GM19395 (cell line): ENCODE data around the gene ACOT4.
A peak's percentile ranks its signal among the peaks of the same experiment; 100 is the strongest.
"Not testable (repeated sequence)": the region's sequence is repeated elsewhere in the genome, so short reads cannot be mapped to it uniquely, and the experiment has no call there.

Experiments used
- ATAC-seq: cut with Tn5 transposase; IDR thresholded peaks from one replicate; pipeline ENCODE4 v1.9.1; 2021; ENCODE audit warnings: mild to moderate bottlenecking, moderate library complexity; ENCODE audit not compliant: unreplicated experiment

ACOT4 gene, protein sequence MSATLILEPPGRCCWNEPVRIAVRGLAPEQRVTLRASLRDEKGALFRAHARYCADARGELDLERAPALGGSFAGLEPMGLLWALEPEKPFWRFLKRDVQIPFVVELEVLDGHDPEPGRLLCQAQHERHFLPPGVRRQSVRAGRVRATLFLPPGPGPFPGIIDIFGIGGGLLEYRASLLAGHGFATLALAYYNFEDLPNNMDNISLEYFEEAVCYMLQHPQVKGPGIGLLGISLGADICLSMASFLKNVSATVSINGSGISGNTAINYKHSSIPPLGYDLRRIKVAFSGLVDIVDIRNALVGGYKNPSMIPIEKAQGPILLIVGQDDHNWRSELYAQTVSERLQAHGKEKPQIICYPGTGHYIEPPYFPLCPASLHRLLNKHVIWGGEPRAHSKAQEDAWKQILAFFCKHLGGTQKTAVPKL

DNA sequence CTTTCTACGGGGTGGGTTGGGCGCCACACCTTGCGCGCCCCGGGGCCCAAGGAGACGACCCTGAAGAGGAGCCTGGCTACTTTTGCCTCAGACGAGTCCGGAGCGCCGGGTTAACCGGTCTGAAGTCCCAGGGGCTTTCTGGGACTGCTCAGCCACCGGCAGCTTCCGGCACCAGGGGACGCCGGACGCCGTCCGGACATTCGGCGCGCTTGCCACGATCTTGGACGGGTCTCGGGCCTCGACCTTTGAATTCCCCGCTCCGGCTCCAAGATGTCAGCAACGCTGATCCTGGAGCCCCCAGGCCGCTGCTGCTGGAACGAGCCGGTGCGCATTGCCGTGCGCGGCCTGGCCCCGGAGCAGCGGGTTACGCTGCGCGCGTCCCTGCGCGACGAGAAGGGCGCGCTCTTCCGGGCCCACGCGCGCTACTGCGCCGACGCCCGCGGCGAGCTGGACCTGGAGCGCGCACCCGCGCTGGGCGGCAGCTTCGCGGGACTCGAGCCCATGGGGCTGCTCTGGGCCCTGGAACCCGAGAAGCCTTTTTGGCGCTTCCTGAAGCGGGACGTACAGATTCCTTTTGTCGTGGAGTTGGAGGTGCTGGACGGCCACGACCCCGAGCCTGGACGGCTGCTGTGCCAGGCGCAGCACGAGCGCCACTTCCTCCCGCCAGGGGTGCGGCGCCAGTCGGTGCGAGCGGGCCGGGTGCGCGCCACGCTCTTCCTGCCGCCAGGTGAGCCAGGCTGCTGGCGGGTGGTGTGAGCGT, at the start of gene ACOT4:
Gene ACOT4 (plus strand): TSS at position 184 of the 760 bp plus-strand sequence. CDS start 87 bp downstream, at position 271.
- no peak for ATAC-seq

DNA sequence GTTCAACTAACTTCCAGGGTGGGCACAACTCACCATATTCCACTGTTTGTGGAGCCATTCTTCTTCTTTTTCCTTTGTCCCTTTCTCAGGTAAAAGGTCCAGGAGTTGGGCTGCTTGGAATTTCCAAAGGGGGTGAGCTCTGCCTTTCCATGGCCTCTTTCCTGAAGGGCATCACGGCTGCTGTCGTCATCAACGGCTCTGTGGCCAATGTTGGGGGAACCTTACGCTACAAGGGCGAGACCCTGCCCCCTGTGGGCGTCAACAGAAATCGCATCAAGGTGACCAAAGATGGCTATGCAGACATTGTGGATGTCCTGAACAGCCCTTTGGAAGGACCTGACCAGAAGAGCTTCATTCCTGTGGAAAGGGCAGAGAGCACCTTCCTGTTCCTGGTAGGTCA, 48.7 kb upstream of the ACOT4 start:
- ATAC-seq: not testable (repeated sequence)

DNA sequence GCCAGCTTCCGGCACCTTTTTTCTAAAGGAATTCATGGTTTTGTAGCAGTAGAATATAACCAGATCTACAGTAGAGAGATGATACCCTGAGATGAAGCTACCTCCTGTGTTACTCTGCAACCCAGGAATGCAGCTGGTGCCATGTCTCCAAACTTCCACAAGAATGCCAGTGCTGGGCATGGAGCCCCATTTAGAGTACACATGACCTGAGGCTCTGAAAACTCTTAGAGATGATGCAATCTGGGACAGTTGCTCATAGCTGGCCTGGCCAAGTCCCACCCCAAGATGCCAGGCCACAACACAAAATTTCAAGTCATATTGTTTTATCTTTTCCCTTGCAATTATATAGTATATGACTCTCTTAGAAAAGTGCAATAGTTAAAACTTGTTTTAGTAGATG, 46.3 kb upstream of the ACOT4 start:
- not testable (repeated sequence) for ATAC-seq

DNA sequence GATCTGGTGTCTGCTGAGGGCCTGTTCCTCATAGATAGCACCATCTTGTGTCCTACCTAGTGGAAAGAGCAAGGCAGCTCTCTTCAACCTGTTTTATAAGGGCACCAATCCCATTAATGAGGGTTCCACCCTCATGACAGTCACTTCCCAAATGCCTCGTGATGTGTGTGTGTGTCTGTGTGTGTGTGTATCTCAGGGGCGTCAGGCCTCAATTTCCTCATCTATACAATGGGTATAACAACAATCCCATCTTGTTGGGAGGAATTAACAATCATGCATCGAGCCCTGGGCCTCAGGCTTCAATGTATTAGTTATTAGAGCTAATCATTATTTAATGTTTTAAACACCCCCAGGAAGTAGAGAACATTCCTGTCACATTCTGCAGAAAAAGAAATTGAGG, 42.6 kb upstream of the ACOT4 start:
- ATAC-seq: not testable (repeated sequence)

DNA sequence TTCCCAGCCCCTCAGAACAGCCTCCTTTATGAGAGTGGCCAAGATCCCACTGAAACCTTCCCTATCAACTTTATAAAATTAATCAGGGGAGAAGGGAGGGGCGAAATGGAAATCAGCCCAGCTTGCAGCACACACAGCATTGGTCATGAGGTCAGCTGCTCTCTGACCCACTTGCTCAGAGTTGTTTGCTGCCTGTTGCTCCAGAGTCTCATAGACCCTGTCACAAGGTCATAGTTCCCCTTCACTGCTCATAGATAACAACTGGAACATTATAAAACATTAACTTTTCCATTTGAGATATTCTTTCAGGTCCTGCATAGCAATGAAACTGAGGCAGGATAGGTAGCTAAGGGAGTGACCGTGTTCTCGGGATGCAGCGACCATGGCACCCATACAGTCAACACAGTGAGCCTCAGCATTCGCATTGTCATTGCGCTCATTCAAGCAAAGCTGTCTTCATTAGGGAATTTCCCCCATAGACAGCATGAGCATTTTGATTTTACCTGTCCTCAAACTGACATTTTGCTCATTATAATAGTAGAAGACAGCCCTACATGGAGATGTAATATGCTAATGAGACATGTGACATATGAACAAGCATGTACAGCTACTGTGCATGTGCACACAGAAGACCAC, 41.7 kb upstream of the ACOT4 start:
- not testable (repeated sequence) for ATAC-seq

DNA sequence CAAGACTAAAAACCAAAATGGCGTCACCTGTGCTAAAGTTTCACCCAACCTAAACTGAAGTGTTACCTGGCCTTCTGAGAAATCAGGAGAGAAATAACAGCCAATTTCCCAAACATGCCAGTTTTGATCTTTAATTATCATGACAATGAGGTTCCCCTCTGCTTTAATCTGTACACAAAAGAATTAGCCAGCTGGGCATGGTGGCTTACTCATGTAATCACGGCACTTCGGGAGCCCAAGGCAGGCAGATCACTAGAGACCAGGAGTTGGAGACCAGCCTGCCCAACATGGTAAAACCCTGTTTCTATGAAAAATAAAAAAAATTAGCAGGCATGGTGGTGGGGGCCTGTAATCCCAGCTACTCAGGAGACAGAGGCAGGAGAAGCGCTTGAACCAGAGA, 37.8 kb upstream of the ACOT4 start:
- no peak for ATAC-seq

DNA sequence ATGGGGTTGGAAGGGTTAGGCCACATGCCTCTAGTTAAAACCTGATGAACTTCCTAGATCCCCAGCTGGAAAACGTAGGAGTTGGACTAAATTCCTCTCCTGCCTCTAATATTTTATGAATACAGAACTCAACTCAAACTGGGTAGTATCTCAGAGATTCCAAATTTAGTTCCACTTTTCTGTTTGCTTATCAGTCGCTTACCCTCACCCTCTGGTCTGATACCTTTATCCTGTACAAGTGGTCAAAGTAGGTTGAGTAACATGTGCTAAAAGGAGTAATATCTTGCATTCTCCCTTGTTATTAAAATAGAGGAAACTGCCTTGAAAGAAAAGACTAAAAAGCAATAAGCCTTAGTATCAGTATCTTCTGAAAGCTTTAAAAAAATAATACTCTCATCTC, 34.5 kb upstream of the ACOT4 start:
- ATAC-seq: not testable (repeated sequence)

DNA sequence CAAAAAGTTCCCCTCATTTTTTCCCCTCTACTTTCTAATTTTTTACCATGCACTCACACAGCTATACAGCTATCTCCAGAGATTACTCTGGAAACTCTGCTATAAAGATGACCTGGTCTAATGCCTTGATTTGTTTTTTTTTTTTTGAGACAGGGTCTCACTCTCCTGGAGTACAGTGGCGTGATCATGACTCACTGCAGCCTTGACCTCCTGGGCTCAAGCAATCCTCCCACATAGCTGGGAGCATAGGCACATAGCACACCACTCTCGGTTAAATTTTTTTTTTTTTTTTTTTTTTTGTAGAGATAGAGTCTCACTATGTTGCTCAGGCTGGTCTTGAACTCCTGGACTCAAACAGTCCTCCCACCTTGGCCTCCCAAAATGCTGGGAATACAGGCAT, 33.4 kb upstream of the ACOT4 start:
- ATAC-seq: not testable (repeated sequence)

DNA sequence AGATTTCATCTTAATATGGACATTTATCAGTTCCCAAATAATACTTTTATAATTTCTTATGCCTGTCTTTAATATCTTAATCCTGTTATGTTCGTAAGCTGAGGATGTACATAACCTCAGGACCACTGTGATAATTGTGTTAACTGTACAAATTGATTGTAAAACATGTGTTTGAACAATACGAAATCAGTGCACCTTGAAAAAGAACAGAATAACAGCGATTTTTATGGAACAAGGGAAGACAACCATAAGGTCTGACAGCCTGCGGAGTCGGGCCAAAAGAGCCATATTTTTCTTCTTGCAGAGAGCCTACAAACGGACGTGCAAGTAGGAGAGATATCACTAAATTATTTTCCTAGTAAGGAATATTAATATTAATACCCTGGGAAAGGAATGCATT, 29.4 kb upstream of the ACOT4 start:
- ATAC-seq: not testable (repeated sequence)

DNA sequence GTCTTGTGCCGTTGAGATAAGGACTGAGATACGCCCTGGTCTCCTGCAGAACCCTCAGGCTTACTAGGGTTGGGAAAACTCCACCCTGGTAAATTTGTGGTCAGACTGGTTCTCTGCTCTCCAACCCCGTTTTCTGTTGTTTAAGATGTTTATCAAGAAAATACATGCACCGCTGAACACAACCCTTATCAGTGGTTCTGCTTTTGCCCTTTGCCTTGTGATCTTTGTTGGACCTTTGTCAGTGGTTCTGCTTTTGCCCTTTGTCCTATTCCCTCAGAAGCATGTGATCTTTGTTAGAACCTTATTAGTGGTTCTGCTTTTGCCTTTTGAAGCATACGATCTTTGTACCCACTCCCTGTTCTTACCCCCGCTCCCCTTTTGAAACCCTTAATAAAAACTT, 29.0 kb upstream of the ACOT4 start:
- not testable (repeated sequence) for ATAC-seq

DNA sequence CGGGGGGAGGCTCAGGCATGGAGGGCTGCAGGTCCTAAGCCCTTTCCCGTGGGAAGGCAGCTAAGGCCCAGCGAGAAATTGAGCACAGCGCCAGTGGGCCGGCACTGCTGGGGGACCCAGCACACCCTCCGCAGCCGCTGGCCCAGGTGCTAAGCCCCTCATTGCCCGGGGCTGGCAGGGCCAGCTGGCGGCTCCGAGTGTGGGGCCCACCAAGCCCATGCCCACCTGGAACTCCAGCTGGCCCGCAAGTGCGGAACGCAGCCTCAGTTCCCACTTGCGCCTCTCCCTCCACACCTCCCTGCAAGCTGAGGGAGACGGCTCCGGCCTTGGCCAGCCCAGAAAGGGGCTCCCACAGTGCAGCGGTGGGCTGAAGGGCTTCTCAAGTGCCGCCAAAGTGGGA, 25.2 kb upstream of the ACOT4 start:
- ATAC-seq: not testable (repeated sequence)

DNA sequence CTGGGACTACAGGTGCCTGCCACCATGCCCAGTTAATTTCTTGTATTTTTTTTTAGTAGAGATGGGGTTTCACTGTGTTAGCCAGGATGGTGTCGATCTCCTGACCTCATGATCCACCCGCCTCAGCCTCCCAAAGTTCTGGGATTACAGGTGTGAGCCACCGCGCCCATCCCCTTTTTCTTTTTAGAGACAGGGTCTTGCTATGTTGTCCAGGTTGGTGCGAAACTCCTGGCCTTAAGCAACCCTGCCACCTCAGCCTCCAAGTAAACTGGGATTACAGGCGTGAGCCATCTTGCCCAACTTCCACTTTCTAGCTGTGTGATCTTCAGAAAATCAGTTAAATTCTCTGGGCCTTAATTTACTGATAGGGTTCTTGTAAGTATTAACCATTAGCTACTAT, 24.7 kb upstream of the ACOT4 start:
- not testable (repeated sequence) for ATAC-seq

DNA sequence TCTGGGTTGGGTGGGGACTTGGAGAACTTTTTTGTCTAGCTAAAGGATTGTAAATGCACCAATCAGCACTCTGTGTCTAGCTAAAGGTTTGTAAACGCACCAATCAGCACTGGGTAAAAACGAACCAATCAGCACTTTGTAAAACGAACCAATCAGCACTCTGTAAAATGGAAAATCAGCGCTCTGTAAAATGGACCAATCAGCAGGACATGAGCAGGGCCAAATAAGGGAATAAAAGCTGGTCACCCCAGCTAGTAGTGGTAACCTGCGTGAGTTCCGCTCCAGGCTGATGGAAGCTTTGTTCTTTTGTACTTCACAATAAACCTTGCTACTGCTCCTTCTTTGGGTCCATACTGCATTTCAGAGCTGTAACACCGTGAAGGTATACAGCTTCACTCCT, 24.3 kb upstream of the ACOT4 start:
- ATAC-seq: no peak

DNA sequence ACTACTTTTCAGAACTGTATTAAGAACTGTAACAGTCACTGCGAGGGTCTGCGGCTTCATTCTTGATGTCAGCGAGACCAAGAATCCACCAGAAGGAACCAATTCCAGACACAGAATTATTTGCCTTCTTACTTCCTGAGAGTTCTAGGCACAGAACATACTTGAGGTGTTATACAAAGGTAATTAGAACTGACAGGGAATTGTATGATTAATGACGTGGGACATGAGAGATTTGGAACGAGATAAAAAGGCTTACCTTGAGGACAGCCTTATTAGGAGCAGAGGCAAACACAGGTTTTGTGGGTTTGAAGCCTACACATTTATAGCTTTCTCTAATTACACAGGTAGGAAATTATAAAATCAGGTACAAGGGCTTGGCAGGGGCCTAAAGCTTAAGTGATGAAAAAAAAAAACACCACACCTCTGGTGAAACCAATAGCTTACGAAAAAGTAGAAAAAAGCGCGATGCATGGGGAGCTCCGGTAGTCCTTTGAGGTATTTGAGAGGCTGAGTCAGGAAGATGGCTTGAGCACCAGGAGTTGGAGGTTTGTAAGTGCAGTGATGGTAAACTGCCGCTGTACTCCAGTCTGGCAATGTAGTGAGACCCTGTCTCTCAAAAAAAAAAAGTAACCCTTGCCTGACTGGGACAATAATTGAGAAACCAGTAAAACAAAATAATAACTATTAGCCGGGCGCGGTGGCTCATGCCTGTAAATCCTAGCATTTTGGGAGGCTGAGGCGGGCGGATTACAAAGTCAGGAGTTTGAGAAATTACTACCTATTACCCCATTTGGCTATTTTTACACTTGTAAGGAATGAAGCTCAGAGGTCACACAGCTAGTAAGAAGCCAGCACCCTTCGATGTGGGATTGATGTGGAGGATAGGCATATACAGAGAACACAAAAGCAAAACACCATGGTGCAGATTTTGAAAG, 23.5 kb upstream of the ACOT4 start:
- ATAC-seq: no peak

DNA sequence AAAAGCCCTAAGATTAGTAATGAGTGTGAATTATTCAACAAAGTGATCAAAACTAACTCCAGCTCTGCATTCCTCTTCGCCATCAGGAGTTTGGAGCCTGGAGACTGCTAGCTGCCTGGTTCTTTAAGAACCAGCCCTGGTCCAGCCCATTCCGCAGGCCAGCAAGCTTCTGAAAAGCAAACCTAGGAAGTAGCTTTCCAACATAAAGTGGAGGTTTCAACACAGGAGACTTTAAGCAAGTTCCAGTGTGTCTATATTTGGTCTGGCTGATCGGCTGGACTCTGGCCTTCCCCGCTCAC, 22.8 kb upstream of the ACOT4 start:
- not testable (repeated sequence) for ATAC-seq

DNA sequence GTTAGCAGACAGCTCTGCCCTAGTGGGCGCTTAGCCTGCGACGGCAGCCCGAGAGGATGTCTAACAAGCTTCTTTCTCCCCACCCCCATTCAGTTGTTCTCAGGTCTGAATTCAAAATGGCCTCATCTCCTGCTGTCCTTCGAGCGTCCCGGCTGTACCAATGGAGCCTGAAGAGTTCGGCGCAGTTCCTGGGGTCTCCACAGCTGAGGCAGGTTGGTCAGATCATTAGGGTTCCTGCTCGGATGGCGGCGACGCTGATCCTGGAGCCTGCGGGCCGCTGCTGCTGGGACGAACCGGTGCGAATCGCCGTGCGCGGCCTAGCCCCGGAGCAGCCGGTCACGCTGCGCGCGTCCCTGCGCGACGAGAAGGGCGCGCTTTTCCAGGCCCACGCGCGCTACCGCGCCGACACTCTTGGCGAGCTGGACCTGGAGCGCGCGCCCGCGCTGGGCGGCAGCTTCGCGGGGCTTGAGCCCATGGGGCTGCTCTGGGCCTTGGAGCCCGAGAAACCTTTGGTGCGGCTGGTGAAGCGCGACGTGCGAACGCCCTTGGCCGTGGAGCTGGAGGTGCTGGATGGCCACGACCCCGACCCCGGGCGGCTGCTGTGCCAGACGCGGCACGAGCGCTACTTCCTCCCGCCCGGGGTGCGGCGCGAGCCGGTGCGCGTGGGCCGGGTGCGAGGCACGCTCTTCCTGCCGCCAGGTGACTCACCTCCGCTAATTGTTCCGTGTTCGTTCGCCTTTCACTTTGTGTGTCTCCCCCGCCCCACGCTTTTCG, 22.3 kb upstream of the ACOT4 start, which contains the start of gene ACOT2:
Gene ACOT2 (plus strand): TSS at position 29 of the 774 bp plus-strand sequence. CDS start 28 bp downstream, at position 57.
- ATAC-seq: peak; percentile 60

DNA sequence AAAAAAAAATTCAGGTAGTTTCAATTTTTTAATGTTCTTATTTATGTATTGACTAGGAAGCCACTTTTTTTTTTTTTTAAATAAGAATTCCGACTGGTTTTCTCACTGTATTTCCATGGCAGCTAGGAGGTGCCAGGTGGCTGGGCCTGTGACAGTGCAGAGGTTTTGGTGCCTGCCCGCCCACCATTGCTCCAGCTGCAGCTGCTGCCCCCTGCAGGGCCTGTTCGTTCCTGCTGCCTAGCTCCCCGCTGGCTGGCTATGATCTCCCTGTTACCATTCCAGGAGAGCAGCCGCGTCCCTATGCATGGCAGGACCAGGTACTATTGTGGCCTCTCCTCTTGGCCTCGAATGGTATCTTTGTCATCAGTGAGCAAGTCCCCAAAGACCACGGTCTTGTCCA, 20.8 kb upstream of the ACOT4 start:
- ATAC-seq: peak; percentile 62

DNA sequence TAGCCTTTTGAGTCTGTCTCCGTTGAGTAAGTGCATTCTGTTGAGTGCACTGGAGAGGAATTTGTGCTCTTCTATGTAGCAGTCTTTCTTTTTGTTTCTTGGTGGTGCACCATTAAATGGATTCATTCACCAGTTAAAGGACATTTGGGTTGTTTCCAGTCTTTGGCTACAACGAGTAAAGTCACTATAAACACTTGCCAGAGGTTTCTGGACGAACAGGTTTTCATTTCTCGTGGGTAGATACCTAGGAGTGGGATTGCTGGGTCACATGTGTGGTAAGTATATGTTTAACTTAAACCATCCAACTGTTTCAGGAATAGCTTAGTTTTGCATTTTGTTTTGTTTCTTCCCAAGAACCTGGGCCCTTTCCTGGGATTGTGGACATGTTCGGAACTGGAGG, 18.6 kb upstream of the ACOT4 start:
- ATAC-seq: not testable (repeated sequence)

DNA sequence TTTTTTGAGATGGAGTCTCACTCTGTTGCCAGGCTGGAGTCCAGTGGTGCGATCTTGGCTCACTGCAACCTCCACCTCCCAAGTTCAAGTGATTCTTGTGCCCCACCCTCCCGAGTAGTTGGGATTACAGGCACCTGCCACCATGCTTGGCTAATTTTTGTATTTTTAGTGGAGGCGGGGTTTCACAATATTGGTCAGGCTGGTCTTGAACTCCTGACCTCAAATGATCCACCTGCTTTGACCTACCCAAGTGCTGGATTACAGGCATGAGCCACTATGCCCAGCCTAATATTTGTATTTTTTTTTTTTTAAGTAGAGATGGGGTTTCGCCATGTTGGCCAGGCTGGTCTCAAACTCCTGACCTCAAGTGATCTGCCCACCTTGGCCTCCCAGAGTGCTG, 17.9 kb upstream of the ACOT4 start:
- not testable (repeated sequence) for ATAC-seq

DNA sequence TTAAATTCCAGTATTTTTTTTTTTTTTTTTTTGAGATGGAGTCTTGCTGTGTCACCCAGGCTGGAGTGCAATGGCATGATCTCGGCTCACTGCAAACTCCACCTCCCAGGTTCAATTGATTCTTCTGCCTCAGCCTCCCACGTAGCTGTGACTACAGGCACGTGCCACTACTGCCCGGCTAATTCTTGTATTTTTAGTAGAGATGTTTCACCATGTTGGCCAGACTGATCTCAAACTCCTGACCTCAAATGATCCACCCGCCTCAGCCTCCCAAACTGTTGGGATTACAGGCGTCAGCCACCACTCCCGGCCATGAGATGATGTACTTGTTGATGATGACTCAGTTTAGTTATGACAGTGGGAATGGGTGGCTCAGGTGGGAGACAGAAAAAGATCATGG, 17.4 kb upstream of the ACOT4 start:
- not testable (repeated sequence) for ATAC-seq
